Measurements from ENCODE around the gene LPP. TPM values are rescaled to one million over a fixed set of nuclear protein-coding genes. Genes with fewer than 3 reads are reported as not detected.

Gene LPP
- total and polyA plus RNA-seq, 2 of the 13 experiments (the other 11 are each of a cell fraction or from before 2014, with no cell fraction given): 19.2 to 29.9 TPM

DNA sequence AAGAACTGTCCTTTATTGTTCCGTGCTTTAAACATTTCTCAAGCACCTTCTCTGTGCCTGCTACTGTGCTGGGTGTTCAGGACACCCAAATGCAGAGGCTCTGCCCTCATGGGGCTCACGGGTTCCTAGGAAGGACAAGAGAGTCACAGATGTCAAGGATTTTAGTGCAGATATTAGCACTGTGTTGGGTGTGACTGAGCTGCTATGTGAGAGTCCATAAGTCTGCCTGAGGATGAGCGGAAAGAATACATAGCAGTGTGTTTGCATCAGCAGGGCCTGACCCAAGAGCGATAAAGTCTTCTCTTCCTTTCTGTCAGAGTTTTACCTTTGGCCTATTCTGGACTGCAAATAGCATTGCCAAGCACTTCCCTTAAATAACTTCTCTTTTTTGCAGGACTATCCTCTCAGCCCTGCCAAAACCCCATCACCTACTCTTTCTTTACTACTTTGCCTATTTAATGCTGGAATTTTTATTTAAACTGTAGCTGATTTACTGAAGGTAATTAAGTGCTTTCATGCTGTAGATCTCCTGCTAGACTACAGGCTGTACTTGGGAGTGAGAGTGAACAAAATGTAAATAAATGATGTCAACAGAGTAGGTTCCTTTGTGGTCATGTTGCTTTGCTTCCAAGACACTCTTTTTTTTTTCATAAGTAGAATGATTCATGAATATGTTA is 558.4 kb downstream of the LPP start (continued):
- TF ChIP-seq, protein P1, sequence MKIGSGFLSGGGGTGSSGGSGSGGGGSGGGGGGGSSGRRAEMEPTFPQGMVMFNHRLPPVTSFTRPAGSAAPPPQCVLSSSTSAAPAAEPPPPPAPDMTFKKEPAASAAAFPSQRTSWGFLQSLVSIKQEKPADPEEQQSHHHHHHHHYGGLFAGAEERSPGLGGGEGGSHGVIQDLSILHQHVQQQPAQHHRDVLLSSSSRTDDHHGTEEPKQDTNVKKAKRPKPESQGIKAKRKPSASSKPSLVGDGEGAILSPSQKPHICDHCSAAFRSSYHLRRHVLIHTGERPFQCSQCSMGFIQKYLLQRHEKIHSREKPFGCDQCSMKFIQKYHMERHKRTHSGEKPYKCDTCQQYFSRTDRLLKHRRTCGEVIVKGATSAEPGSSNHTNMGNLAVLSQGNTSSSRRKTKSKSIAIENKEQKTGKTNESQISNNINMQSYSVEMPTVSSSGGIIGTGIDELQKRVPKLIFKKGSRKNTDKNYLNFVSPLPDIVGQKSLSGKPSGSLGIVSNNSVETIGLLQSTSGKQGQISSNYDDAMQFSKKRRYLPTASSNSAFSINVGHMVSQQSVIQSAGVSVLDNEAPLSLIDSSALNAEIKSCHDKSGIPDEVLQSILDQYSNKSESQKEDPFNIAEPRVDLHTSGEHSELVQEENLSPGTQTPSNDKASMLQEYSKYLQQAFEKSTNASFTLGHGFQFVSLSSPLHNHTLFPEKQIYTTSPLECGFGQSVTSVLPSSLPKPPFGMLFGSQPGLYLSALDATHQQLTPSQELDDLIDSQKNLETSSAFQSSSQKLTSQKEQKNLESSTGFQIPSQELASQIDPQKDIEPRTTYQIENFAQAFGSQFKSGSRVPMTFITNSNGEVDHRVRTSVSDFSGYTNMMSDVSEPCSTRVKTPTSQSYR (CRISPR knock-in tag; IDR thresholded peaks at IDR 0.05; ENCODE audit: borderline replicate concordance): no peak
- TF ChIP-seq SRSF9 (IDR thresholded peaks at IDR 0.05; ENCODE audit: borderline replicate concordance, insufficient read depth, low read depth, low read length, poor library complexity, severe bottlenecking) (no peak), ZBTB8A (CRISPR knock-in tag; IDR thresholded peaks at IDR 0.05; ENCODE audit: borderline replicate concordance, low read depth) (no peak), NR1H2 (CRISPR knock-in tag; IDR thresholded peaks at IDR 0.05; ENCODE audit: borderline replicate concordance, low read depth) (no peak), ZNF724P (CRISPR knock-in tag; IDR thresholded peaks at IDR 0.05; ENCODE audit: borderline replicate concordance) (no peak), BRD4 (CRISPR knock-in tag; IDR thresholded peaks at IDR 0.05) (no peak), ZNF205 (CRISPR knock-in tag; IDR thresholded peaks at IDR 0.05) (no peak; the same call in 1 of the 2 replicates), PLRG1 (conservative IDR thresholded peaks at IDR 0.05) (no peak), ZNF180 (CRISPR knock-in tag; IDR thresholded peaks at IDR 0.05; ENCODE audit: borderline replicate concordance, low read depth) (no peak), ZNF605 (CRISPR knock-in tag; IDR thresholded peaks at IDR 0.05) (peak; percentile 82), ZFP82 (CRISPR knock-in tag; IDR thresholded peaks at IDR 0.05; ENCODE audit: borderline replicate concordance) (0 out of 2 replicates have a peak, but pooled peaks have one; percentile 27)
- TF ChIP-seq, protein P2, sequence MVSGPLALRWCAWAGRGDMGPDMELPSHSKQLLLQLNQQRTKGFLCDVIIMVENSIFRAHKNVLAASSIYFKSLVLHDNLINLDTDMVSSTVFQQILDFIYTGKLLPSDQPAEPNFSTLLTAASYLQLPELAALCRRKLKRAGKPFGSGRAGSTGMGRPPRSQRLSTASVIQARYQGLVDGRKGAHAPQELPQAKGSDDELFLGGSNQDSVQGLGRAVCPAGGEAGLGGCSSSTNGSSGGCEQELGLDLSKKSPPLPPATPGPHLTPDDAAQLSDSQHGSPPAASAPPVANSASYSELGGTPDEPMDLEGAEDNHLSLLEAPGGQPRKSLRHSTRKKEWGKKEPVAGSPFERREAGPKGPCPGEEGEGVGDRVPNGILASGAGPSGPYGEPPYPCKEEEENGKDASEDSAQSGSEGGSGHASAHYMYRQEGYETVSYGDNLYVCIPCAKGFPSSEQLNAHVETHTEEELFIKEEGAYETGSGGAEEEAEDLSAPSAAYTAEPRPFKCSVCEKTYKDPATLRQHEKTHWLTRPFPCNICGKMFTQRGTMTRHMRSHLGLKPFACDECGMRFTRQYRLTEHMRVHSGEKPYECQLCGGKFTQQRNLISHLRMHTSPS (CRISPR knock-in tag; IDR thresholded peaks at IDR 0.05; ENCODE audit: low read depth): no peak
- TF ChIP-seq, protein P3, sequence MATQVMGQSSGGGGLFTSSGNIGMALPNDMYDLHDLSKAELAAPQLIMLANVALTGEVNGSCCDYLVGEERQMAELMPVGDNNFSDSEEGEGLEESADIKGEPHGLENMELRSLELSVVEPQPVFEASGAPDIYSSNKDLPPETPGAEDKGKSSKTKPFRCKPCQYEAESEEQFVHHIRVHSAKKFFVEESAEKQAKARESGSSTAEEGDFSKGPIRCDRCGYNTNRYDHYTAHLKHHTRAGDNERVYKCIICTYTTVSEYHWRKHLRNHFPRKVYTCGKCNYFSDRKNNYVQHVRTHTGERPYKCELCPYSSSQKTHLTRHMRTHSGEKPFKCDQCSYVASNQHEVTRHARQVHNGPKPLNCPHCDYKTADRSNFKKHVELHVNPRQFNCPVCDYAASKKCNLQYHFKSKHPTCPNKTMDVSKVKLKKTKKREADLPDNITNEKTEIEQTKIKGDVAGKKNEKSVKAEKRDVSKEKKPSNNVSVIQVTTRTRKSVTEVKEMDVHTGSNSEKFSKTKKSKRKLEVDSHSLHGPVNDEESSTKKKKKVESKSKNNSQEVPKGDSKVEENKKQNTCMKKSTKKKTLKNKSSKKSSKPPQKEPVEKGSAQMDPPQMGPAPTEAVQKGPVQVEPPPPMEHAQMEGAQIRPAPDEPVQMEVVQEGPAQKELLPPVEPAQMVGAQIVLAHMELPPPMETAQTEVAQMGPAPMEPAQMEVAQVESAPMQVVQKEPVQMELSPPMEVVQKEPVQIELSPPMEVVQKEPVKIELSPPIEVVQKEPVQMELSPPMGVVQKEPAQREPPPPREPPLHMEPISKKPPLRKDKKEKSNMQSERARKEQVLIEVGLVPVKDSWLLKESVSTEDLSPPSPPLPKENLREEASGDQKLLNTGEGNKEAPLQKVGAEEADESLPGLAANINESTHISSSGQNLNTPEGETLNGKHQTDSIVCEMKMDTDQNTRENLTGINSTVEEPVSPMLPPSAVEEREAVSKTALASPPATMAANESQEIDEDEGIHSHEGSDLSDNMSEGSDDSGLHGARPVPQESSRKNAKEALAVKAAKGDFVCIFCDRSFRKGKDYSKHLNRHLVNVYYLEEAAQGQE (IDR thresholded peaks at IDR 0.05; ENCODE audit: borderline replicate concordance in 1 of 2, low read depth in 1 of 2, low read length in 2 of 2): no peak
- TF ChIP-seq, protein P4, sequence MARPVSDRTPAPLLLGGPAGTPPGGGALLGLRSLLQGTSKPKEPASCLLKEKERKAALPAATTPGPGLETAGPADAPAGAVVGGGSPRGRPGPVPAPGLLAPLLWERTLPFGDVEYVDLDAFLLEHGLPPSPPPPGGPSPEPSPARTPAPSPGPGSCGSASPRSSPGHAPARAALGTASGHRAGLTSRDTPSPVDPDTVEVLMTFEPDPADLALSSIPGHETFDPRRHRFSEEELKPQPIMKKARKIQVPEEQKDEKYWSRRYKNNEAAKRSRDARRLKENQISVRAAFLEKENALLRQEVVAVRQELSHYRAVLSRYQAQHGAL (CRISPR knock-in tag; IDR thresholded peaks at IDR 0.05; ENCODE audit: not compliant biosample characterization): no peak
- TF ChIP-seq, protein P5, sequence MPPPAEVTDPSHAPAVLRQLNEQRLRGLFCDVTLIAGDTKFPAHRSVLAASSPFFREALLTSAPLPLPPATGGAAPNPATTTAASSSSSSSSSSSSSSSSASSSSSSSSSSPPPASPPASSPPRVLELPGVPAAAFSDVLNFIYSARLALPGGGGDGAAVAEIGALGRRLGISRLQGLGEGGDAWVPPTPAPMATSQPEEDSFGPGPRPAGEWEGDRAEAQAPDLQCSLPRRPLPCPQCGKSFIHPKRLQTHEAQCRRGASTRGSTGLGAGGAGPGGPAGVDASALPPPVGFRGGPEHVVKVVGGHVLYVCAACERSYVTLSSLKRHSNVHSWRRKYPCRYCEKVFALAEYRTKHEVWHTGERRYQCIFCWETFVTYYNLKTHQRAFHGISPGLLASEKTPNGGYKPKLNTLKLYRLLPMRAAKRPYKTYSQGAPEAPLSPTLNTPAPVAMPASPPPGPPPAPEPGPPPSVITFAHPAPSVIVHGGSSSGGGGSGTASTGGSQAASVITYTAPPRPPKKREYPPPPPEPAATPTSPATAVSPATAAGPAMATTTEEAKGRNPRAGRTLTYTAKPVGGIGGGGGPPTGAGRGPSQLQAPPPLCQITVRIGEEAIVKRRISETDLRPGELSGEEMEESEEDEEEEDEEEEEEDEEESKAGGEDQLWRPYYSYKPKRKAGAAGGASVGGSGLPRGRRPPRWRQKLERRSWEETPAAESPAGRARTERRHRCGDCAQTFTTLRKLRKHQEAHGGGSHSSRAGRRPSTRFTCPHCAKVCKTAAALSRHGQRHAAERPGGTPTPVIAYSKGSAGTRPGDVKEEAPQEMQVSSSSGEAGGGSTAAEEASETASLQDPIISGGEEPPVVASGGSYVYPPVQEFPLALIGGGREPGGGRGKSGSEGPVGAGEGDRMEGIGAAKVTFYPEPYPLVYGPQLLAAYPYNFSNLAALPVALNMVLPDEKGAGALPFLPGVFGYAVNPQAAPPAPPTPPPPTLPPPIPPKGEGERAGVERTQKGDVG (CRISPR knock-in tag; IDR thresholded peaks at IDR 0.05; ENCODE audit: borderline replicate concordance): 0 out of 2 replicates have a peak, but pooled peaks have one; percentile 27
